ENCODE data around the gene CACNA1H.
A peak's percentile ranks its signal among the peaks of the same experiment; 100 is the strongest.

Gene CACNA1H

GRCh38 chr16:1192384-1193073, 39.6 kb downstream of the CACNA1H start:
- H3K27ac ChIP-seq = no peak overlapping the region

DNA sequence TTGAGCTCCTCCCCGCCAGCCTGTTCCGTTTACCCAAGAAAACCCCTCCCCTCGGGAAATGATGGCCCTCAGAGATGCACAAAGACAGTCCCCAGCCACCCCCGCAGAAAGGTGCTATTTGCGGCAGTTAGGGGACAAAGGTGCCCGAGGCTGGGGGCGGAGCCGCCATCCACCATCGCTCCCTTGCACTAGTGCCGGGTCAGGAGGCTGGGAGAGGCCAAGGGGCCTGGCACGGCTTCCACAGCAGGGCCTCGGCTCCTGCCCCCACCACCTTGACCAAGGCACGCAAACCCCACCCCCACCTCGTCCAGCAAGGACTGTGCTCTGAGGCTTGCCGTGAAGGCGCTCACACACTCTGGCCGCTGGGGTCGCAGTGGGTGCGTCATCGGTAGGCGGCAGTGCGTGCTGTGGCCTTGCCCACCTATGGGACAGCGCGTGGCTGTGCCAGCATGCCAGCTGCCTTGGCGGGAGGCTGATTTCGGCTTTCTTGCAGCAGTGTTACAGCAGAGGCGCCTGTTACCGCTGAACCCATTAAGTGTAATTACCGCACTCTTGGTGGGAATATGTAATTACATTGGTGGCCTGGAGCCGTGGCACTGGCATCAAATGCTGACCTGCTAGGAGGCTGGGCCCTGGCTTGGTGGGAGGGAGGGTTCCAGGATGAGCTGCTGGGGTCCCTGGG, 40.4 kb downstream of the CACNA1H start:
- H3K27ac ChIP-seq = no peak overlapping the region
- TF ChIP-seq, protein P1, sequence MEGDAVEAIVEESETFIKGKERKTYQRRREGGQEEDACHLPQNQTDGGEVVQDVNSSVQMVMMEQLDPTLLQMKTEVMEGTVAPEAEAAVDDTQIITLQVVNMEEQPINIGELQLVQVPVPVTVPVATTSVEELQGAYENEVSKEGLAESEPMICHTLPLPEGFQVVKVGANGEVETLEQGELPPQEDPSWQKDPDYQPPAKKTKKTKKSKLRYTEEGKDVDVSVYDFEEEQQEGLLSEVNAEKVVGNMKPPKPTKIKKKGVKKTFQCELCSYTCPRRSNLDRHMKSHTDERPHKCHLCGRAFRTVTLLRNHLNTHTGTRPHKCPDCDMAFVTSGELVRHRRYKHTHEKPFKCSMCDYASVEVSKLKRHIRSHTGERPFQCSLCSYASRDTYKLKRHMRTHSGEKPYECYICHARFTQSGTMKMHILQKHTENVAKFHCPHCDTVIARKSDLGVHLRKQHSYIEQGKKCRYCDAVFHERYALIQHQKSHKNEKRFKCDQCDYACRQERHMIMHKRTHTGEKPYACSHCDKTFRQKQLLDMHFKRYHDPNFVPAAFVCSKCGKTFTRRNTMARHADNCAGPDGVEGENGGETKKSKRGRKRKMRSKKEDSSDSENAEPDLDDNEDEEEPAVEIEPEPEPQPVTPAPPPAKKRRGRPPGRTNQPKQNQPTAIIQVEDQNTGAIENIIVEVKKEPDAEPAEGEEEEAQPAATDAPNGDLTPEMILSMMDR (IDR thresholded peaks at IDR 0.05) = peak; percentile 23
- TF ChIP-seq ZFX (IDR thresholded peaks at IDR 0.05; ENCODE audit: borderline replicate concordance) = no peak

More at GRCh38 chr16:1192384-1193073, 39.6 kb downstream of the CACNA1H start:
- TF ChIP-seq ZFX (IDR thresholded peaks at IDR 0.05; ENCODE audit: borderline replicate concordance) = no peak
- TF ChIP-seq, protein P1 (IDR thresholded peaks at IDR 0.05) = no peak

DNA sequence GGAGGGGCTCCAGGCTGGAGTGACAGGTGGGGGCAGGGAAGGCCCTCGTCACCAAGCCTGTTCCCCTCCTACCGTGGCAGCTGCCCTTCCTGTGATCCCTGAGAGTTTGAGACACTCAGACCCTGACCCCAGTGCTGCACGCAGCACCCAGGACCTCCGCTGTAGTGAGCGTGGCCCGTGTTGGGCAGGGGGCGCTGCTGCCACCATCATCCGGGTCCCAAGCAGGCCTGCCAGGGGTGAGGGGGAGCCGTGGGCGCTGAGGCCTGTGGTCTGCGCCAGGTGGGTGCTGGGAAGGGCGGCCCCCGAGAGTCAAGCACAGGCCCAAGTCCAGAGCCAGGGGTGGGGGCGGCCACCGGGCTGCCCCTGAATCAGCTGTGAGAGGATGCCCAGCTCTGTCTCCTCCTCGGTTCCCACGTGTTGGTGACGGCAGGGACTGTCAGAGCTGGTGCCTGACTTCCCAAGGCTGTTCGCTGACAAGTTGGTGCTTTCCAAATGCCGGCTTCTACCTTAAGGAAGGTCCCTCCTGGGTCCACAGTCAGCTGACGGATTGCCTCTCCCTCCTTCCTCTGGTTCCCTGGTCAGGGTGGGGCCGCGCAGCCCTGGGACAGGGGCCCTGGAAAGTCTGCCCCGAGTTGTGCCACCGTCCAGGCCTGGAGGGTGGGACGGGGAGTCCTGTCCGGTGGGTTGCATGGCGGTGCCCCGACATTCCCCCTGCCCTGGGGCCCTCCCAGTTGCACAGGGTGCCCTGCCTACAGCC, 41.1 kb downstream of the CACNA1H start:
- H3K27ac ChIP-seq = no peak overlapping the region
- no peak for TF ChIP-seq ZFX (IDR thresholded peaks at IDR 0.05; ENCODE audit: borderline replicate concordance)
- TF ChIP-seq, protein P1 (IDR thresholded peaks at IDR 0.05) = no peak

- TF ChIP-seq, protein P1 (IDR thresholded peaks at IDR 0.05) = peak; percentile 86
- no peak for TF ChIP-seq ZFX (IDR thresholded peaks at IDR 0.05; ENCODE audit: borderline replicate concordance)
- H3K27ac ChIP-seq = no peak overlapping the region
Observed at GRCh38 chr16:1194665-1195392, 41.9 kb downstream of the CACNA1H start.

DNA sequence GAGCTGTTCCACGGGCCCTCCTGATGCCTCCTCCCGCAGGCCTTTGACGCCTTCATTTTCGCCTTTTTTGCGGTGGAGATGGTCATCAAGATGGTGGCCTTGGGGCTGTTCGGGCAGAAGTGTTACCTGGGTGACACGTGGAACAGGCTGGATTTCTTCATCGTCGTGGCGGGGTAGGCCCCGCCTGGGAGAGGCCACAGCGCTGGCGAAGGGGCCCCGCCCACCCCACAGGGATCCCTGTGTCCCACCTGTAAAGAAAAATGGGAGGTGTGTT, 42.4 kb downstream of the CACNA1H start:
- no peak overlapping the region for H3K27ac ChIP-seq
- TF ChIP-seq ZFX (IDR thresholded peaks at IDR 0.05; ENCODE audit: borderline replicate concordance) = no peak
- TF ChIP-seq, protein P1 (IDR thresholded peaks at IDR 0.05) = no peak

DNA sequence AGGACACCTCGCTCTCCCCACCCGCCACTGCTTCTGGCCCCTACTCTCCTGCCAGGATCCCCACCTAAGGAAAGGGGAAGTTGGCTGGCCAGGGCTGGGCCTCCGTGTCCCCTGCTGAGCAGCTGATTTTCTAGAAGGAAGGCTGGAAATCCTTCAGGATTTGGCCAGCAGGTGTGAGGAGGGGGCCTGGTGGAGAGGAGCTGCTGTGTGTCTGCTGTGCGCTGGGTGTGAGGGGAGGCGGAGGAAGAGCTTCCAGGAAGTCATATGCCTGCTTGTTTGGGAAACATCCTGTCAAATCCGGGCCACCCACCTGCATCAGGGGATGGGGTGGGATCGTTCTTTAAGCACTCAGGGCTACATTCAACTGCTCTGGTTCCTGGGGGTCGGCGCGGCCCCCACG, 43.6 kb downstream of the CACNA1H start:
- no peak for TF ChIP-seq ZFX (IDR thresholded peaks at IDR 0.05; ENCODE audit: borderline replicate concordance)
- TF ChIP-seq, protein P1 (IDR thresholded peaks at IDR 0.05) = no peak
- no peak overlapping the region for H3K27ac ChIP-seq
